Activated naive CD4-positive, alpha-beta T cell treated with anti-CD3 and anti-CD28 coated beads, Interleukin-2, amount 50 U/mL, for 16 hours (primary cell): ENCODE results near the gene MEX3C.

Source experiments
- DNase-seq: peaks from one replicate; pipeline ENCODE4 v3.0.0-alpha.2; 2020

Gene MEX3C

DNA sequence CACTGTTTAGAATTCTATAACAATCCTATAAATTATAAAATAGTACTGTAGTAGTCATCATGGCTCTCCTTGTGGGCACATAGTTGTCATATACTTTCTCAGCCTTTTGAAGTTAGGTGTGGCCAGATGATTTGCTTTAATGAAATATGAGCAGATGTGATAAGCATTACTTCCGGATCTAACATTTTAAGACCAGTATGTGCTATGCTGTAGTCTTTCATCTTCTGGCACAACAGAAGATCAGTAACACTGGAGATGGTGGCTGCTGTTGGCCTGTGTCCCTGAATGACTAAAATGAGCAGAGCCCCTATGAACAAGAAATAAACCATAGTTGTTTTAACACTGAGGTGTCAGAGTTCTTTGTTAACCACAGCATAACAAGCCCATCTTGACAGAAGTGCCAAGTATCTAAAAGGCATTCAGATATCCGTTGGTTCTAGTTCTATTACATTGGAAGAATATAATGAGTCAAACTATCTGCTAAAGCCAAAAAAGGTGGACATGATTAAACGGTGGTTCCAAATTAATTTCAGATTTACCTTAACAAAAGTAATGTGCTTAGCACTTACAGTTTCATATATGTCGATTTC lies 6.3 kb downstream of the MEX3C start:
- DNase-seq, result no peak

DNA sequence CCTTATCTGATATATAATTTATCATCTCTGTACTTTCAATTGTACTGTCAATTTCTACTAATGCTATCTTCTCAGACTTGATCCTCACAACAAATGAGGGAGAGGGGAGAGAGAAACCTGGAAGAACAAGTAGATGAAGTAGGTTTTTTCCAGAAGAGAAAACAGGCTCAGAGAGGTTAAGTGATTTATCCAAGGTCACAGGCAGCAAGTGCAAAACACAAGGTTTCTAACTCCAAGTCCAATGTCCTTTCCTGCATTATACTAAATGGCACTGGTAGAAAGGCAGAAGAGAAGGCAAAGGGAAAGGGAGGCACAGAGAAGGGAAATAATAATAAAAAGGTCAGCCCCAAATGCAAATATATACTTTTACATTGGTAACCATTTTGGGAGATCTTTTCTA lies 7.5 kb downstream of the MEX3C start:
- no peak for DNase-seq

DNA sequence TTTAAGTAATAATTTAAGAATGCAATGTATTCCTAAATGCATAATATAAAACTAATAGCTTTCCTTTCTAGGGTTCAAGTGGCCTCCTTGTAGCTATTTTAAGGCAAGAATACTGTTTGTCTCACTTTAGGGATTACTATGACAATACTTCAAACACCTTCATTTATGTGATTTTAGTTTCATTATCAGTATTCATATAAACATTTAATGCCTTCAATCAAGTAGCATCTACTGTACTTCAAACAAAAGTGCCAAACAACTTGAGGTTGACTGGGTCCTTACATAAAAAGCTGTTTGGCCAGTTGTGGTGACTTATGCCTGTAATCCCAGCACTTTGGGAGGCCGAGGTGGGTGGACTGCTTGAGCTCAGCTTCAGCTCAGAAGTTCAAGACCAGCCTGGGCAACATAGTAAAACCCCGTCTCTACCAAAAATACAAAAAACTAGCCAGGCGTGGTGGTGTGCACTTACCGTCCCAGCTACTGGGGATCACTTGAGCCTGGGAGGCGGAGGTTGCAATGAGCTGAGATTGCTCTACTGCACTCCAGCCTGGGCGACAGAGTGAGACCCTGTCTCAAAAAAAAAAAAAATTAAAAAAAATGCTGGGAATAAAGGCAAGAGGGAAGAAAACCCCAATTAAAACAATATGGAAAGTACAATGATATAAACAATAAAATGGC lies 9.3 kb downstream of the MEX3C start:
- no peak for DNase-seq

DNA sequence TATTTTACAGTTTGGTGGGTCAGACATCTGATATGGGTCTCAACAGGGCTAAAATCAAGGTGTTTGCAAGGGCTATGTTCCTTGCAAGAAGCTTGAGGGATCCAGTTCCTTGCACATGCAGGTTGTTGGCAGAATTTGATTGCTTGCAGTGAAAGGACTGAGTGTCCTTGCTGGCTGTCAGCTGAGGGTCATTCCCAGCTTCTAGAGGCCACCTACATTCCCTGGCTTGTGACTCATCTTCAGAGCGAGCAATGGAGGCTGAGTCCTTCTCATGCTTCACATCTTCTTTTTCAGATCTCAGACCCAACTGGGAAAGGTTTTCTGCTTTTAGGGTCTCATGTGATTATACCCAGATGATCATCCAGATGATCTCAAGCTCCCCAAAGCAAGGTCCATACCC lies 12.4 kb downstream of the MEX3C start:
- no peak for DNase-seq

DNA sequence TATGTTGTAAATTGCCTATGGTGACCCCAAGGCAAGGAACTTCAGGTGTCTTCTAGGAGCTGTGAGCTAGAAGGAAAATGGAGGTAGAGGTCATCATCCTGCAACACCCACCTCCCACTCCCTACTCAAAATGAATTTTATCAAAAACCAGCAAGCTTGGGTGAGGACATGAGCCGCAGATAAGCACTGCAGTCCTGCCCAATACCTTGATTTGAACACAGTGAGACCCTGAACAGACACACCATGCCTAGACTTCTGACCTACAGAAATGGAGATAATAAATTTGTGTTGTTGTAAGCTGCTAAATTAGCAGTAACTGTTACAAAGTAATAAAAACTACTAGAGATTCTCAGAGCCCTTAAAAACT lies 13.4 kb downstream of the MEX3C start:
- DNase-seq, result no peak

DNA sequence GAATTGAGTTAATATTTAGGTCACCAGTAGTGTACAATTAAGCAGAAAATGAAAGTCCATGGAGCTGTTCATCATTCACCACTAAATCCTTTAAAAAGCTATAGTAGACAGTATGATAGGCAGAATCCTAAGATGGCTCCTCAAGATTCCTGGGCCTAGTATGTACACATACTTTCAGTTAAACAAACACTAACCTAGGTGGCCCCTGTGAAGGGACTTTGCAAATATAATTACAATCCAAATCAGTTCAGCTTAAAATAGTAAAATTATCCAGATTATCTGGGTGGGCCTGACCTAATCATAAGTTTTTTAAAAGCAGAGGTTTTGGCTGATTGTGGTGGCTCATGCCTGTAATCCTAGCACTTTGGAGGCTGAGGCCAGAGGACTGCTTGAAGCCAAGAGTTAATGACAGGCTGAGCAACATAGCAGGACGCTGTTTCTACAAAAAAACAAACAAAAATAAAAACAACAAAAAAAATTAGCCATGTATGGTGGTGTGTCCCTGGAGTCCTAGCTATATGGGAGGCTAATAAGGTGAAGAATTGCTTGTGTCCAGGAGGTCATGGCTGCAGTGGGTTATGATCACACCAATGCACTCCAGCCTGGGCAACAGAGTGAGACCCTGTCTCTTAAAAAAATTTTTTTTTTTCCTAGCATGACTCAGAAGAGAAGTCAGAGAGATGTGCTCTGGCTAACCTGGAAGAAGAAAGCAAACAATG lies 13.9 kb downstream of the MEX3C start:
- no peak for DNase-seq

DNA sequence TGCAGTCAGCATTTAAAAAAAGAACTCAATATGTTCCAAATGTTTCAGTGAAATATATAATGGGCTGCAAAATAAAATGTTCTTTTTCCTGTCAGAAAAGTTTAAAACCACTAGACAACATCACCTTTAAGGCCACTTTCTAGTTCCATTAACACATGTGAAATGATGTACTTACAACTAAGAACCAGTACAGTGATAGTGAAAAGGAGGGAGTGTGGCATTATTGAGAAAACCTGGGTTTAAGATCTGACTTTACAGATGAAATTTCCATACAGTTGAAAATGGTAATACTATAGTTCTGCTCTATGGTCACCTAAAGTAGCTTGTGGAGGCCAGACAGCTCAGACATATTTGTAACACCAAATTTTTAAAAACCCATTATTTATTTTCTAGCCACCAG lies 14.7 kb downstream of the MEX3C start:
- DNase-seq, result no peak

DNA sequence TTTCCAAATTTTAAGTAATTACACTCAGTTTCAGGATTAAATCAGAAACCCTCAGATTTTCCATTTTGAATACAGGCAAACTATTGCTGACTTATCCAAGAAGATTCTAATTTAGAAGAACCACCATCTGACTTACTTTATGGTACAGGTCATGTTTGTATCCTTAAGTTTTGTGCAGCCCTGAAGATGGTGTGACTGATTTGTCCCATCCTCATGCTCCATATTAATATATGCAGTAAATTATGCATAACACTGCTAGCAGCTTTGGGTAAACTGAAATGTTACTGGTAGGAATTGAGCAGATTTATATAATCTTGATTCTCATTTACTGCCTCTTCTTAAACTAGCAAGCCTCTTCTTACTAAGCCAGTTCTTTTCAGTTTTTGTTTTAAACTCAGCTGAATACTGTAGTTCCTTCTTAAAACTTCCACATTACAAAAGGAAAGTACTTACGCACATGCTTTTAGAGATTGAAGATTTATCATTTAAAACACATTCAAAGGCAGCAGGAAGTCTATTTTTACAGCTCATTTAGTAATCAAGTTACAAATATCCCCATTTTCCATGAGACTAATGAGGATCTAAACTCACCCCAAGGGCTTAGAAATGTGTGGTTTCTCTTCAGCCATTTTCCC lies 25.7 kb downstream of the MEX3C start:
- DNase-seq, result no peak

DNA sequence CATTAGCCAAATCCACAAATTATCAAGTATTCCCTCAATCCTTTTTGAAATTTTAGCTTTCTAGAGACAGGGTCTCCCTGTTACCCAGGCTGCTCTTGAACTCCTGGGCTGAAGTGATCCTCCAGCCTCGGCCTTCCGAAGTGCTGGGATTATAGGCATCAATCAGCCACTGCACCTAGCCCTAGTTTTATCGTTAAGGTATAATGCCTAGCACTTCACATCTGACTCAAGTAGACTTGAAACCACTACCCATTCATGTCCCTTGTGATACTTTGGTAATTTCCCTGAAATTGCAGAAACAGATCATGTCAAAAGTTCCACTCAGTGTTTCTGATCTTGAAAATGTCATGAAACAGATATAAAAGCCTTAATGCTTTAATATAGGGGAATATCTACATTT lies 26.3 kb downstream of the MEX3C start:
- DNase-seq, result no peak

DNA sequence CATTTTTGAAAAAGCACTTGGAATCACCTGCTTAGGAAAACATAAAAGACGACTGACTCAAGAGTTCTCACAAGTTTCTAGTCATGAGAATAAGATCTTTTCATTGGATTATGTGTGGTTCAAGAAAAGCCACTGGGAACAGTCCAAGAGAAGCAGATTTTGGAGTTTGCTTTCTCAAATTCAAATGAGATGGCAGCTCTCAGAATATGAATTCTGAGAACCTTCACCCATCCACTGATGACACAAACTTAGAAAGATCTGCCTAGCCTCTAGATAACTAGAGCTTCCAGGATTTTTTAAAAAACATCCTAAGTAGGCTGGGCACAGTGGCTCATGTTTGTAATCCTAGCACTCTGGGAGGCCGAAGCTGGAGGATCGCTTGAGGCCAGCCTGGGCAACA lies 26.8 kb downstream of the MEX3C start:
- no peak for DNase-seq

DNA sequence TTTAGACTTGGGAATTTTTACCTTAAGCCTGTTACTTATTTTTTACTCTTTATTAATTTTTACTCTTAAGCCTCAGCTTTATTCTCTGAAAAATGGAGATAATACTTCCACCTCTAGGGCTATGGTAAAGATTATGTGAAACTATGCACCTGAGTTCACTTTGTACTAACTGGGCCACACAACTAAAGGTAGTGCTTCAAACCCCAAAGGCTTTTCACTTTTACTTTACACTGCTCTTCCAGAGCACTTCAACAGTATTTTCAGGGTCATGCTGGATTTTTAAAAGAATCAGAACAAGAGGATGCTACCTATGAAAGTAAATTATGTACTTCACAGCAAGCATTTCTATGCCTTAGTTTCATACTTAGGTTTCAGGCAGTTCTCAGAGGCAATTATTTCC lies 27.8 kb downstream of the MEX3C start:
- DNase-seq, result no peak

DNA sequence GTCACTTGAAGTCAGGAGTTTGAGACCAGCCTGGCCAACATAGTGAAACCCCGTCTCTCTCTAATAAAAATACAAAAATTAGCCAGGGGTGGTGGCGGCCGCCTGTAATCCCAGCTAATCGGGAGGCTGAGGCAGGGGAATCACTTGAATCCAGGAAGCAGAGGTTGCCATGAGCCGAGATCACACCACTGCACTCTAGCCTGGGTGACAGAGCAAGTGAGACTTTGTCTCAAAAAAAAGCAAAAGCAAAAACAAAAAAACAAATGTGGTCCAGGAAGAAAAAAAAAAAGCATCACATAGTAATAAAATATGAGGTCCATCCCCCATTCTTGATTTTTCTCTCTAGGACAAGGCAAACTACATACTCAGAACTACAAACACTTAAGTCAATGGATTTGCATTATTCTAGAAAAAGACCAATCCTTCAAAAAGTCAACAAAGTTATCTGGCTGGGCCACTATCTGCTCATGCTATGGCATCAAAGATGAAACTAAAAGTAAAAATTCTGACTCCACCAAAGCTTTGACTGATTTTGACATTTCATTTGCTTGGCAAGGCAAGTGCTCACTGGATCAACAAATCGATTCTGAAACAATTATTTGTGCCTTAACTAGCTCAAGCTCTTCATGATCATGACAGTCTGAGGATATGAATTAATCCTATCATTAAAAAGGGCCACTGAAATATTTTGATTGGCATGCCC lies 28.4 kb downstream of the MEX3C start:
- no peak for DNase-seq

DNA sequence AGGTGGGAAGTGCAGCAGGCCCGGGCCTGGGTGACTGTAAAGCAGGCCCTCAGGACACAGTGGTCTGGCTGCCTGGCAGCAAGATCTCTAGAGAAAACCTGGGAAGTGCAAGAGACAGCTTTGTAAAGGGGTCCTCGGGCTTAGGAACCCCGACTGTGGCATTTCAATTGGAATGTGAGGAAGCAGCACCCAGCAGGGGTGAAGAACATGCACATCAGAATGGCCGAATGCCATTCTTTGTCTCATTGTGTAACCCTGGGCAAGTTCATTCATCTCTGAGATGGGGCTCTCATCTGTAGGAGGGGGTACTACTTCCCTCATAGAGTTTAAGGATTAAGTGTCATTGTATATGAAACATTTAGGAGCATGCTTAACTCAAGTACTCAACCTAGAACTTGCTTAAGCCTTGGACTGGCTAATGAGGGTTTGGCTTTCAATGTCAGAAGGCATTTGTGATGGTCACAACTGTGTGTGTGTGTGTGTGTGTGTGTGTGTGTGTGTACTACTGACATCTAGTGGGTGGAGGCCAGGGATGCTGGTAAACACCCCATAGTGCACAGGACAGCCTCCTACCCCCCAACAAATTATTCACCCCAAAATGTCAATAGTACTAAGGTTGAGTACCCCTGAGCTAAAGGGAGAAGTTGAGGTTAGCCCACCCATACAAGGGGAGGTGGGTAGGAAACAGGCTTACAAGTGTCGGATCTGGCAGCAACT lies 29.3 kb downstream of the MEX3C start:
- DNase-seq, result no peak

DNA sequence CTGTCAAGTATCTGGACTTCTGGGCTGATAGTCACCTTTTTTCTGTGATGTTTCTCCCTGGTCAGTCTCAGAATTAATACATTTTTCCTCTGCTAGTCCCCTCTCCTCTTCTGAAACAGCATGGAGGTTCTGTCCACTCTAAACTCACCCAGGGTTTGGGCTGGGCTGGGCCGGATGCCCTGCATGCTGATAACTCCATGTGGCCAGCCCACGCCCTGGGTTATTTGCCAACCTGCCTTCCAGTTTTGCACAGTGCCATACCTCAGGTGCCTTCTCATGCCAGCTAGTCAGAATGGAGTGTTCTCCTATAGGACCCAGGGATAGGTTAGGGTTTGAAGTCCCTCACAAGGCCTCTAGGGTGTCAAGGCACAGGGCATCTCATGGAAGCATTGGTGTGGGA lies 32.2 kb downstream of the MEX3C start:
- no peak for DNase-seq

DNA sequence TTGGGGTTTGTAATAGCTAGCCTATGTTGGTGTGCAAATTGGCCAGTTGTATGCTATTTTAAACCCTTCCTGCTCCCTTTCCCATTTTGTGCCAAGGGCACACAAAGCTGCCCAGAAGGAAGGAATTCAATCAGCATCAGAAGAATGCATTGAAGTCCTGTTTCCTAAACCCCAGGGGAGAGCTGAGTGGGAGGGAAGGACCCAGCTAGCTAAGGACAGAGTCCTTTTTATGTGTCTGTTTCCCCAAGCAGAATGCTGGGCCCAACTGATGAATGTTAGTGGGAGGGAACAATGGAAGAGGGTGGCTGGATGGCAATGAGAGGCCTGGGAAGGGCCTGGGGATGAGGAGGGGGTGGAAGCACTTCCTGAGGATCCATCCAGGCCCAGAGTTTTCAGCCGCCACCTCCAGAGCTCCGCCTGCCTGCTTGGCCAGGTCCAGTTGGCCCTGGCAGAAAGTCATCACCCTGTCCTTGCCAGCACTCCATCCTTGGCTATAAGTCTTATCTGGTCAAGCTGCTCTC lies 32.7 kb downstream of the MEX3C start:
- no peak for DNase-seq

DNA sequence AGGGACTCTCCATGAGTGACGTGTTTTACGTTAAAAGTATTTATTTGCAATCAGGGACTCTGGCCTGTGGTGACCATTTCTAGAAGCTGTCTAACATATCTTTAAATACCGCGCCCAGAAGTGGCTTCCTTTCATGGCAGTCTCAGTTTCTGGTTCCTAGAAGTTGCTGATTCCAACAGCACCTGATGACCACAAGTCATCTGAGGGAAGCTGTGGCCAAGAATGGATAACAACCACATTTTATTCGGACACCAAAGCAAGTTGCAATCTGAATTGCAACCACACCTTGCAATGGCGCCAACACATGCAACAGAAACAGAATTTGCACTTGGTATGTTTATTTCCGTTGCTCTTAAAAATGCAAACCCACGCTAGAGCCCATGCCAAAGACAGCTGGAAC lies 33.1 kb downstream of the MEX3C start:
- DNase-seq, result no peak

DNA sequence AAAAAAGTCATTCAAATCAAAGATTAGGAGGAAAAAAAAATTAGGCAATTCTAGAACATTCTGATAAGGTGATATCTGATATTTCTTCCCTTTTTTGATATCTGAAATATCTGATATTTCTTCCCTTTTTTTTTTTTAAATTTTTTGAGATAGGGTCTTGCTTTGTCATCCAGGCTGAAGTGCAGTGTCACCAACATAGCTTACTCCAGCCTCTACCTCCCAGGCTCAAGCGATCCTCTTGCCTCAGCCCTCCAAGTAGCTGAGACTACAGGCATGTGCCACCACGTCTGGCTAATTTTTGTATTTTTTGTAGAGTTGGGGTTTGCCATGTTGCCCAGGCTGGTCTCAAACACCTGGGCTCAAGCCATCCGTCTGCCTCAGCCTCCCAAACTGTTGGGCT lies 33.9 kb downstream of the MEX3C start:
- DNase-seq, result no peak

DNA sequence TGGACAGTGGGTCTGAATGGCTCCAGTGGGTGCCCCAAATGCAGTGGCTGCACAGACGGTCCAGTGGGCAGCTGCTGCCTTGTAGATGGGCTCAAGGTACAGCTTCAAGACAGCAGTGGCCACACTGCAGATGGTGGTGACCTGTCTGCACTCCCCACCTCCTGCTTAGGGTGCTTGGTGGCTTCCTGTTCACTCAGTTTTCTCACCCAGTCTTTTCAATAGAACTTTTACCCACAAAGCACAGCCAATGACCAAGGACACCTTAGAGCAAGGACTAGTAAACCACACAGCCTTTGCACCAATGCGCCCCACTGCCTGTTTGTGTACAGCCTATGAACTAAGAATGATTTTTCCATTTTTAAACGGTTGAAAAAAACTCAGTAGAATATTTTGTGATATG lies 34.9 kb downstream of the MEX3C start:
- no peak for DNase-seq

DNA sequence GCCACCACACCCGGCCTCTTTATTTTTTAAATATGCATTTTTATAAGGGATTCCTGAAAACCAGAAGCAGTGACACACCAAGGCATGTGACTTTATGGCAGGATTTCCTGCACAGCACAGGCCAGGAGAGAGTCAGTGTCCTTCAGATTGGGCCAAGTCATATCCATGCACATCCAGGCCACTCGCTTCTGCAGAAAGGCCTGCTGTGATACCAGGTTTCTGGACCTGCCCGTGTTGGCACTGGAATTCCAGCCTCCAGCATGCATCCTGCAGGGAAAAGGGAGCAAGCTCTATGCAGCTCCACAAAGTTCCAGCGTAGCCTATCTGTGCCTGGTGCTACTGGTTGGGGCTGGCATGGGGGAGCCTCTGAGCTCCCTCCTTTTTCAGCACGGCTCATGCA lies 36.8 kb downstream of the MEX3C start:
- no peak for DNase-seq

DNA sequence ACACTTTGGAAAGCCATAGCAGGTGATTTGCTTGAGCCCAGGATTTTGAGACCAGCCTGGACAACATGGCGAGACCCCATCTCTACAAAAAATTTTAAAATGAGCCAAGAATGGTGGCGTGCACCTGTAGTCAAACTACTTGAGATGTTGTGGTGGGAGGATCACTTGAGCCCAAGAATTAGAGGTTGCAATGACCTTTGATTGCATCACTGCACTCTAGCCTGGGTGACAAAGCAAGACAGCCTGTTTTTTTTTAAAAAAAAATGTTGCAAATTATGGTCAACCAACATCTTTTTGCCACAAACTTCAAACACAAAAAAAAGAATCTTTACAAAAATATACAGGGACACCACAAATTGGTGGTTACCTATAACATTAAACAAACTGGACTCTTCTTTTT lies 40.3 kb downstream of the MEX3C start:
- no peak for DNase-seq

DNA sequence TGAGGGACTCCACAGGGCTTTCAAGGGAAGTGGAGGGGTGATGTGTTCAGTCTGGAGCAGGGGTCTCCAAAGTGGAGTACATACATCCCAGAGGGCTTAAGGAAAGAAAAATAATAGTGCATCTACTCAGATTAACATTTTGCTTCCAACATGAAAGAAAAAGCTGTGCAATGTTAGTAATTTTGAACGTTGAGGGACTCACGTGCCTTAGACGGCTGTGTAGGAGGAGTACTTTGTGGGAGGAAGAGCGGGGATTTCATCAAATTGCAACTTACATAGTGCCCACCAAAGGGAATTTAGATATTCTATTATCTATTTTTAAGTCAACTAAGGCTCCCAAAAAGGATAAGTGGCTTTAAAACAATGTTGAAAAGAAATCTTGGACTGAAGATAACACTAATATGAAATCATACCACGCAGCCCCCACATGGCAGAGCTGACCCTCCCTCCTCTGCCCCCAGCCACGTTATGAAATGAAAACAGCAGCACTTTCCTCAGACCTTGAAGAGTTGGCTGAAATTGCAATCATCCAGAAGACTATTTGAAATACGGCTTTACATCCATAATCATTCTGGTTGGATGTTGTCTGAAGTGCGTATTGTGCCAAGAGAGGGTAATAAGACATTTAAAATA lies 42.9 kb downstream of the MEX3C start:
- no peak for DNase-seq
